Activated effector memory CD4-positive, alpha-beta T cell treated with Interleukin-2 at 50 U/mL for 16 hours (primary cell): ENCODE measurements around the gene FBXW9.
"Not testable (repeated sequence)": the region's sequence is repeated elsewhere in the genome, so short reads cannot be mapped to it uniquely, and the experiment has no call there.

Experiments used
- DNase-seq: peaks from one replicate; pipeline ENCODE4 v3.0.0-alpha.2; 2020

Gene FBXW9

GRCh38 chr19:12696366-12697335 lies at the start of gene FBXW9:
Gene FBXW9 (minus strand): TSS chr19:12696631. CDS start chr19:12696581, 50 bp downstream.
- DNase-seq = peak; percentile 94

GRCh38 chr19:12745166-12745897 lies 48.9 kb upstream of the FBXW9 start:
- DNase-seq = no peak

DNA sequence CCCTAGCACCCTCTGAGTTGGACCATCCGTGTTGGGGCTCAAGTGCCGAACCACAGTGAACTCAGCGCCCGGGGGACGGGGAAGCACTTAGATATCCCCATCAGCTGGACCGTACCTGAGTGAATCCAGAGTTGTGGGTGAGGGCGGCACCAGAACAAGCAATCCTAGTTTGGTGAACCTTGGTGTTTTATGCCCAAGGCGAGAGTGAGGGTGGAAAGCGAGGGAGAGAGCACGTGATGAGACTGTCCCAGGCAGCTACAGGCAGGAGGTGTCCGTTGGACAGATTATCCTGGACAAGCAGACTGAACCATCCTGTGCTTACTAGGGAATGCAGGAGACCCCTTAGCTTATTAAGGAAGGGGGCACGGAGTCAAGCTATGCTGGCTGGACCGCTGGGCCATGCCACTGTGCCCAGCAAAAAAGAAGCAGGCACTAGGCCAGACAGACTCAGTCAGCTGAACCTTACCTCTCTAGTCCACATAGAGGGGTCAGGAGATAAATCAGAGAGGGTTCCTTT lies 41.5 kb upstream of the FBXW9 start:
- DNase-seq = no peak

DNA sequence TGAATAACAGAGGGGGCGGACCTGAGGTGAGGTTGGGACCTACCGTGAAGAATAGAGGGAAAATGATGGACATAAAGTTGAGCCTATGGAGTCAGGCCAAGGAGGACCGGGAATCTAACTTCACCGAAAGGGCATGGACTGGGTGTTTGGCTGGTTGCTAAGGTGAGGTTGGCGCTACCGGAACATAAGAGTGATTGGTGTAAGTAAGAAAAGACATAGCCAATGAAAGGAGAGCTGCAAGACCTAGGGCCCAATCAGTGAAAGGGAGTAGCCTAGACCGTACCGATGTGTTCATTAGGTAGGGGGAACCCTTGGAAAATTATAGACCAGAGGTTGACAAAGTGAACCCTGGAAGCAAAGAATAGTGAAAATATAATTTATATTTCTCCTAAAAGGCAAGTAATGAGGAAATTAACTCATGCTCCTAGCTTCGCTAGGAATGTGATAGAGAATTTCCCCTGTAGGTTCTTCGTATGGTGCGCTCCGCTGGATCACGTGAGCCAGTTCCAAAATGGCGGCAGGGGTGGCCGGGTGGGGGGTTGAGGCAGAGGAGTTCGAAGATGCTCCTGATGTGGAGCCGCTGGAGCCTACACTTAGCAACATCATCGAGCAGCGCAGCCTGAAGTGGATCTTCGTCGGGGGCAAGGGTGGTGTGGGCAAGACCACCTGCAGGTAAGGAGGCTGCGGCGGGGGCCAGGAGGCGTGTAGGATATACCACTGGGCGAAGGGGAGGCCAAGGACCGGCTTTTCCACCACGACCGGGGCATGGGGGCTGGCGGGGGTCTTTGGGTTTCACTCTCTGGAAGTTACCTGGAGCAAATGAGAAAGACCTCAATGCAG lies 40.8 kb upstream of the FBXW9 start, which contains the start of gene GET3:
Gene GET3, plus strand, starts transcription at position 503 of the 840 bp plus-strand sequence. Its CDS starts 9 bp downstream, at position 512.
- DNase-seq = peak; percentile 67

GRCh38 chr19:12733369-12734214 lies 37.2 kb upstream of the FBXW9 start:
- no peak for DNase-seq

GRCh38 chr19:12731337-12731736 lies 34.9 kb upstream of the FBXW9 start:
- DNase-seq = no peak

DNA sequence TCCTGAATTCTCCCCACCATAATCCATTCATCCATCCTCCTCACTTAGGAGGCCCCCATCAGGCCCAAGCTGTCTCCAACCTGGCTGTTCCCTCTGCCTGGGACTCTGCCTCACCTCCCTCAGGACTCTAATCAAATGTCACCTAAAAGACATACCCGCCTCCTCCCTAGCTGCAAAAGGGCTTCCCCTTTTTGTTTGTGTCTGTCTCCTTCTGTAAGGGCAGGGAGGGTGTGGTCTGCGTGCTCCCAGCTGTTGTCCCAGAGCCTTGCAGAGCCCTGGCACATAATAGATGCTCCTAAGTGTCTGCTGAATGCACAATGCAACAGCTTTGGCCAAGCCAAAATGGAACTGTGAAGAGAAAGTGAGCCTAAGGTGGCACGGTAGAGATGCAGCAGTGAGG lies 33.6 kb upstream of the FBXW9 start:
- DNase-seq = no peak

DNA sequence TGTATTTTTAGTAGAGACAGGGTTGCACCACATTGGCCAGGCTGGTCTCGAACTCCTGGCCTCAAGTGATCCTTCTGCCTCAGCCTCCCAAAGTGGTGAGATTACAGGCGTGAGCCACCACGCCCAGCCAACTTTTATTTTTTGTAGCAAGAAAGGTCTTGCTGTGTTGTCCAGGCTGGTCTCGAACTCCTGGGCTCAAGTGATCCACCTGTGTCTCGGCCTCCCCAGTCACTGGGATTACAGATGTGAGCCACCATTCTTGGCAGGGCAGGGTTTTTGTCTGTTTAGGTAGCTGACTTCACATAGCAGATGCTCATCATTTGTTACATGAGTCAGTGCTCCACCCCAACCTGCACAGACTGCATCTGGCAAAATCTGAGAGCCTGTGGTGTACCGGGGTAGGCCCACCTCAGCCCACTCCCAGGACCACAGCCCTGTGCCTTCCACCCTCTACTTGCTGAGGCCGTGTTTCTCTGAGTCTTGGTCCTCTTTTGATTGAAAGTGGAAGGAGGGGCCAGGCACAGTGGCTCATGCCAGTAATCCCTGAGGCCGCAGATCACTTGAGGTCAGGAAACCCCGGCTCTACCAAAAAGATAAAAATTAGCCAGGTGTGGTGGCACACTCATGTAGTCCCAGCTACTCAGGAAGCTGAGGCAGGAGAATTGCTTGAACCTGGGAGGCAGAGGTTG lies 31.5 kb upstream of the FBXW9 start:
- no peak for DNase-seq

- no peak for DNase-seq
Measured at GRCh38 chr19:12726988-12727316, 30.5 kb upstream of the FBXW9 start.

- DNase-seq = not testable (repeated sequence)
Measured at GRCh38 chr19:12725612-12726011, 29.2 kb upstream of the FBXW9 start.

DNA sequence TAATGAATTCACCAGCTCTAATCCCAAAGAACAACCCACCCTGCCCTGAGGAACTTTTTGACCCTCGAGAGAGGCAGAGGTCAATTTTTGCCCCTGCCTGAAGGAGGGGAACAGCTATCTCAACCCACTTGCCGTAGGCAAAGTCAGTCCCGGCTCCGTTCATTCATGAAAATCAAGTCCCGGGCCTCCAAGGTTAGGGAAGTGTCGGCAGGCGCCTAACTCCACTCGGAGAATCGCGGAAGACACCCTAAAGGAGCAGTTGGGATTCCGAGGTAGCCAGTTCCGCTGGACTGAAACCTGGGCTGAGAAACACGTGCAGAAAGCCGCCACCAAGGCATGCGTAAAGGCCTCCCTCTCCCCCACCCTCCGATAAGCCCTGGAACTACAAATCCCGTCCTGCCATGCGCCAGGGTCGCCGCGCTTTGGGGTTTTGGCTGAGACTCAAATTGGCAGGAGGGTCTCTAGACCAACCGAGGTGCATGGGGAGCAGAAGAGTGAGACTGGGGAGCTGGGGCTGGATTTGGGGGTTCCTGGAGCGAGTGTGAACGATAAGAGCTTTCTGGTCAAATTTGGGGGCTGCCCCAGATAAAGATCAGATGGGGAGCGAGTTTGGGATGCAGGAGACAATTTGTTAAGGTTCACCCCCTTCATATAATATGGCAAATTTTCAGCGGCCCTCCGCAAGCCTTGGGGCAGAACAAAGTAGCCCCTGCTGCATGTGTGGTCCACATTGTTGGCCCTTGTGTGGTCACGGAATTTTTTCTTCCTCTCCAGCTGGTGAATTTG lies 27.4 kb upstream of the FBXW9 start, which contains the start of gene TNPO2:
Gene TNPO2, minus strand, starts transcription at position 292 of the 786 bp plus-strand sequence. CDS start 2,955 bp downstream, outside the sequence.
- DNase-seq = peak; percentile 43

DNA sequence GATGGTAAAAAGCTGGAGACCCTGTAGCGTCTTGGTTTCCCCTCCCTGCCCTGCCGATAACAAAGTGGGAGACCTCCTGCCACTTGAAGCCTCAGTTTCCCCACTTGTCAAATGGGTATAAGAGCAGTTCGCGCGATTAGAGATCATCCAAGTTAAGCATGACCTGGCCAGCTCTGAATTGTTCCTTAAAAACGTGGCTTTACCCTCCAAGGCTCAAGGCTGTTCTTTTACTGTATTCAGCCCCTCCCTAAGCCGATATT lies 26.9 kb upstream of the FBXW9 start:
- DNase-seq = no peak

DNA sequence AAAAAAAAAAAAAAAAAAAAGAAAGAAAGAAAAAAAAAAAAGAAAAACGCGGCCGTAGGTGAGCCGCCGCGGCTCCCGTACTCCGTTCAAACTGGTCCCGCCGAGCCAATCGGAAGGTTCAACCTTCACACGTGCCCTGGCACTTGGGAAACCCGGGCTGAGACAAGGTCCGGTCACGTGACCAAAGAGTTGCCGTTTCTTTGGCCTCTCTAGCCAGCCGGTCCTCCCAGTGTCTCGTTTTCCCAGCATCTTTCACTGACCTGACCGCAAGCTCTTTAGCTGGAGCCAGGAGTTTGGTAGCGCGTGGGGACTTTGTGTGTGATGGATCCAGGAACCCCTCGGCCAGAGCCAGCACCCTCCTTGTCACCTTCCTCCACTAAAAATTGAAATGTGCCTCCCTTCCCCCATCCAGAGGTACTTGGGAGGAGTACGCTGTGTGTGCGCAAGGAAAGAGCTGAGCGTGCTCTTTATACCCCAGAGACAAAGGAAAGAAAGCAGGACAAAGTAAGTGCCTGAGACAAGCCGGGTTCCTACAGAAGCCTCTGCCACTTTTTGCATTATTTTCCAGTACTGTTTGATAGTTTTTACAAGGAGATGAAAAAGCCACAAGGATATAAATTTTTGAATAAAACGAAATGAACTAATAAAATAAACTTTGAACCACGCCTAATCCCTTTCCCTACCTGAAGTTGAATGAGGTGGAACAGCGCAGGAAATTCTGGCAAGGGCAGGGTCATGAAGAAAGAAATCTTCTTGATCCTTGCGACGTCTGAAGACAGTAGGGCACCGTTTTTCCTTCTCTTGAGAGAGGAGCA lies 26.3 kb upstream of the FBXW9 start:
- DNase-seq = peak; percentile 87

DNA sequence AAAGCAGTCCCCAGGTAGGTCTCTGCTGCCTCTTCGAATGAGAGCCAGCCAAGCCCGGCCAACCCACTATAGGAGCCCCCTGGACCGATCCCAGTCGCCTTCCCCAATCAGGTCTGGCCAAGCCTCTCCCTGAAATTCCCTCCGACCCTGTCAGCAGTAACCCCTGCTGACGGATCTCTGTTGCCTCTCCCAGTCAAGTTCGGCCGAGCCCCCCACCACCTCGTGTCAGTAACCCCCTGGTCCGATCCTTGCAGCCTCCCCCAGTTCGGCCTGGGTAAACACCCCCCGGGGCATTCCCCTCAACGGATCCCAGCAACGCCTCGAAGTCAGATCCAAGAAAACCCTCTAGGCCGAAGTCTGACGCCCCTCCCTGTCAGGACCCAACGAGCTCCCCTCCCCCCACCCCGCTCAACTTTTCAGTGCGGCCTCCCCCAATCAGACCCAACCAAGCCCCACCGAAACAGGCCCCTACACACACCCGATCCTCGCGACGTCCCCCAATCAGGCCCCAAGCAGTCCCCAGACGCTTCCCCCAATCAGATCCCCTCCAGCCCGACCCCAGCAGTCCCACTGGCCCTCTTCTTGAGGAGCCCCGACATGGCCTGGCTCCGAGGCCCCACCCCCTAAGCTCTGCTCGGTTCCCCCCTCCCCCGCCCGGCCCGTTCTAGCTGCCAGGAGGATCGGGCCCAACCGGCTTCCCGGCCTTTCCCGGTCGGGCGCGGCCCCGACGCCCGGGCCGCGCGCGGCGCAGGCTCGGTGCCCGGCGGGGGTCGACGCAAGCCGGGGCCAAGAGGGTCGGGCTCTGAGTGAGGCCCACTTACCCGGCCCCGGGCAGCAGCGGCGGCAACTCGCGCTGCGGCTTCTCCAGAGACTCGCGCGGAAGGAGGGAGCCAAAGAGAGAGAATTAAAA lies 25.5 kb upstream of the FBXW9 start:
- DNase-seq = peak; percentile 3

GRCh38 chr19:12720851-12721655 lies 24.6 kb upstream of the FBXW9 start:
- peak; percentile 14 for DNase-seq

- no peak for DNase-seq
Measured at GRCh38 chr19:12720296-12720695, 23.9 kb upstream of the FBXW9 start.

DNA sequence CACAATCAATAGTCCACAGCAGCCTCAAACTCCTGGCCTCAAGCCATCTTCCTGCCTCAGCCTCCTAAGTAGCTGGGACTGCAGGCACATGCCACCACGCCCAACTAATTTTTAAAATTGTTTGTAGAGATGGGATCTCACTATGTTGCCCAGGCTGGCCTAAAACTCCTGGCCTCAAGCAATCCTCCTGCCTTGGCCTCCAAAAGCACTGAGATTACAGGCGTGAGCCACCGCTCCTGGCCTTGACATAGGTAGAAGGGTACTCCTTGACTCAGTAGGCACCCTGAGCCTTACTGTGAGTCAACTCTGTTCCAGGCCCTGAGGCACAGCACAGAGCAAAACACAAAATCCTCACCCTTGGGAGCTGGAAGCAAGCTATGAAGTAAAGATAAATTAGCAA lies 19.5 kb upstream of the FBXW9 start:
- DNase-seq = no peak
